Fibroblast of mammary gland (primary cell): Measurements from ENCODE around the gene UNC13A.

Experiments
- DNase-seq: peaks from one replicate; pipeline ENCODE4 v3.0.0-alpha.2; 2010; ENCODE audit warnings: low read depth
- H3K4me3 ChIP-seq: 2 replicates; pipeline ENCODE4 v1.5.1; 2011; ENCODE audit warnings: low read depth, mild to moderate bottlenecking, low read length, moderate library complexity; ENCODE audit not compliant: control insufficient read depth
- CTCF ChIP-seq: conservative IDR thresholded peaks from 2 replicates; pipeline ENCODE4 v1.5.1; 2011; ENCODE audit warnings: low read depth, low read length, inconsistent platforms; ENCODE audit not compliant: control insufficient read depth, insufficient read depth

The UNC13A gene

GRCh38 chr19:17681505-17682125 is 6.5 kb downstream of the UNC13A start:
- DNase-seq, result peak; percentile 63
- no peak for TF ChIP-seq CTCF
- no peak overlapping the region for H3K4me3 ChIP-seq

GRCh38 chr19:17680230-17680722 is 7.9 kb downstream of the UNC13A start:
- no peak for TF ChIP-seq CTCF
- no peak overlapping the region for H3K4me3 ChIP-seq
- peak; percentile 33 for DNase-seq

GRCh38 chr19:17679526-17680229 is 8.5 kb downstream of the UNC13A start:
- DNase-seq, result no peak
- TF ChIP-seq CTCF, result no peak
- H3K4me3 ChIP-seq, result no peak overlapping the region

GRCh38 chr19:17678836-17679235 is 9.3 kb downstream of the UNC13A start:
- H3K4me3 ChIP-seq, result no peak overlapping the region
- TF ChIP-seq CTCF, result no peak
- DNase-seq, result no peak

DNA sequence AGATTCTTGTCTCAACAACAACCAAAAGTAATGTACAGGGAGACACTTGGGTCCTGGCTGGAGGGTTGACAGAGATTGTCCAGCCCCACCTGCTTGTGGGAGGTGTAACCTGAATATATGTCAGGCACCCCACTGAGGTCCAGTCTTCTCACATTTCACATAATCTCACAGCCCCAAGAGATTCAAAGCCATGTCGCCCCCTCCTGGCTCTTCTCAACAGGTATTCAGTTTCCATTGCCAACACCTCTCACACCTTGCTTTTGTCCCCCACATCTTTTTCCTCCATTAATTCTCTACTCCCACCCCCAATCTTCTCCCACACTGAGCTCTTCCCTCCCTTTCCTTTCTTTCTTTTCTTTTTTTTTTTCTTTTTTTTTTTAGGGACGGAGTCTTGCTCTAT is 11.2 kb downstream of the UNC13A start:
- no peak overlapping the region for H3K4me3 ChIP-seq
- TF ChIP-seq CTCF, result no peak
- DNase-seq, result no peak

DNA sequence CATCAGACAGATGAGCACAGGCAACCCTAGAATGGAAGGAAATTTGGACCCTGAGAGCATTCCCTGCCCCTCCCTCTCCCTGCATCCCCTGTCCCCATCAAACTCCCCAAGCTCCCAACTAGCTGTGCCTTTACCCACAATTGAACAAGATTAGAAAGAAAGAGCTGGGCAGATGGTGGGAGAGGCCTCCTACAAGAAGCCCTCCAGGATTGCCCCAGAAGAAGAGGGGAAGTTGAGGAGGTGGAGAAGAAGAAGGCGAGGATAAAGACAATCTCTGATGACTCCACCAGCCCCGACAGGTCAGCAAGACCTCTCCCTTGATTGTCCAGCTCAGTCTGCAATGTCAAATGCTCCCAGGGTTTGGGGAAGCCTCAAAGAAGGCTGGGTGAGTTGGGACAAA is 11.9 kb downstream of the UNC13A start:
- H3K4me3 ChIP-seq, result no peak overlapping the region
- no peak for TF ChIP-seq CTCF
- DNase-seq, result no peak
